ENCODE results near the gene SCAPER.

The SCAPER gene

DNA sequence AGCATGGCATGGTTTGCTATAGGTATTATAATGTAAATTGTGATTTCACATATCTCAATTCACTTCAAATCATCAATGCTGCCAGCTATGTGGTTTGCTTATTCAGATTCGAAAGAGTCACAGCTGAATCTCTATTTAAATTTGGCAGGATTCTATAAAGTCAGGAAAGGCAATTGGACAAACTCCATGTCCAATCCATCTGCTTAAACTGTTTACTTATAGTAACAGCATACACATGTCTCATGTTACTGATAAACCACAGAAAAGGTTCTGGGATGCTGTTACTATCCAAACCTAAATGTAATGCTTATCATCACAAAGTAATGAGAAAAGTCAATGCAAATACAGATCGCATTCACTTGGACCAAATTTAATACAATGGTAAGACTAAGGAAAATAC, 338.9 kb downstream of the SCAPER start:
- Histone ChIP-seq H3K4me1 (ENCODE audit: insufficient read depth, poor library complexity, severe bottlenecking) (no peaks in the 10 kb centered on the region), H3K36me3 (ENCODE audit: low read depth) (no peaks in the 10 kb centered on the region), H3K27me3 (ENCODE audit: insufficient read depth, poor library complexity, severe bottlenecking) (no peaks in the 10 kb centered on the region), H3K9me3 (ENCODE audit: severe bottlenecking) (peaks cover 3% of the 10 kb centered on the region), H3K4me3 (ENCODE audit: severe bottlenecking) (no peak overlapping the region), H3K27ac (ENCODE audit: poor library complexity, severe bottlenecking) (no peak overlapping the region)
- DNase-seq (ENCODE audit: low spot score) (no peak), ATAC-seq (ENCODE audit: low read depth) (no peak)
- no peak for TF ChIP-seq CTCF (IDR thresholded peaks at IDR 0.05; ENCODE audit: poor library complexity, severe bottlenecking)

DNA sequence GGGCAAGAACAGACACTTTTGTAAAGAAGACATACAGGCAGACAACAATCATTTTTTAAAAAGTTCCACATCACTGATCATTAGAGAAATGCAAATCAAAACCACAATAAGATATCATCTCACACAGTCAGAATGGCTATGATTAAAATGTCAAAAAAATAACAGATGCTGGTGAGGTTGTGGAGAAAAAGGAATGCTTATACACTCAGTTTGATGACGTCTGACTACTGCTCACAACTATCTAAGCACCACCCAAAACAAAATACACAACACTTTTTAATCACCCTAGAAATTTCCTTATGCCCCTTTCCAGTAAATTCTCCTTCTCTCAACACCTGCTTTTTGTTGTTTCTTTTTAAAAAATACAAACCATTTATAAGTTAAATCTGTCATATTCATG, 339.8 kb downstream of the SCAPER start:
- no peak for DNase-seq (ENCODE audit: low spot score)
- peaks cover 3% of the 10 kb centered on the region for H3K9me3 ChIP-seq (ENCODE audit: severe bottlenecking)
- no peaks in the 10 kb centered on the region for H3K36me3 ChIP-seq (ENCODE audit: low read depth)
- H3K4me3 ChIP-seq (ENCODE audit: severe bottlenecking) = no peak overlapping the region
- H3K27me3 ChIP-seq (ENCODE audit: insufficient read depth, poor library complexity, severe bottlenecking) = no peaks in the 10 kb centered on the region
- H3K27ac ChIP-seq (ENCODE audit: poor library complexity, severe bottlenecking) = no peak overlapping the region
- no peak for TF ChIP-seq CTCF (IDR thresholded peaks at IDR 0.05; ENCODE audit: poor library complexity, severe bottlenecking)
- H3K4me1 ChIP-seq (ENCODE audit: insufficient read depth, poor library complexity, severe bottlenecking) = no peaks in the 10 kb centered on the region
- no peak for ATAC-seq (ENCODE audit: low read depth)

GRCh38 chr15:76555247-76555646, 349.9 kb downstream of the SCAPER start:
- Histone ChIP-seq H3K9me3 (ENCODE audit: severe bottlenecking) (no peaks in the 10 kb centered on the region), H3K36me3 (ENCODE audit: low read depth) (no peaks in the 10 kb centered on the region), H3K27me3 (ENCODE audit: insufficient read depth, poor library complexity, severe bottlenecking) (no peaks in the 10 kb centered on the region), H3K27ac (ENCODE audit: poor library complexity, severe bottlenecking) (no peak overlapping the region), H3K4me1 (ENCODE audit: insufficient read depth, poor library complexity, severe bottlenecking) (no peaks in the 10 kb centered on the region), H3K4me3 (ENCODE audit: severe bottlenecking) (no peak overlapping the region)
- TF ChIP-seq CTCF (IDR thresholded peaks at IDR 0.05; ENCODE audit: poor library complexity, severe bottlenecking) = no peak
- ATAC-seq (ENCODE audit: low read depth) = no peak
- no peak for DNase-seq (ENCODE audit: low spot score)

GRCh38 chr15:76553564-76553963, 351.6 kb downstream of the SCAPER start:
- Histone ChIP-seq H3K4me1 (ENCODE audit: insufficient read depth, poor library complexity, severe bottlenecking) (no peaks in the 10 kb centered on the region), H3K4me3 (ENCODE audit: severe bottlenecking) (no peak overlapping the region), H3K36me3 (ENCODE audit: low read depth) (no peaks in the 10 kb centered on the region), H3K27ac (ENCODE audit: poor library complexity, severe bottlenecking) (no peak overlapping the region), H3K27me3 (ENCODE audit: insufficient read depth, poor library complexity, severe bottlenecking) (no peaks in the 10 kb centered on the region), H3K9me3 (ENCODE audit: severe bottlenecking) (no peaks in the 10 kb centered on the region)
- no peak for TF ChIP-seq CTCF (IDR thresholded peaks at IDR 0.05; ENCODE audit: poor library complexity, severe bottlenecking)
- ATAC-seq (ENCODE audit: low read depth) = no peak
- no peak for DNase-seq (ENCODE audit: low spot score)

DNA sequence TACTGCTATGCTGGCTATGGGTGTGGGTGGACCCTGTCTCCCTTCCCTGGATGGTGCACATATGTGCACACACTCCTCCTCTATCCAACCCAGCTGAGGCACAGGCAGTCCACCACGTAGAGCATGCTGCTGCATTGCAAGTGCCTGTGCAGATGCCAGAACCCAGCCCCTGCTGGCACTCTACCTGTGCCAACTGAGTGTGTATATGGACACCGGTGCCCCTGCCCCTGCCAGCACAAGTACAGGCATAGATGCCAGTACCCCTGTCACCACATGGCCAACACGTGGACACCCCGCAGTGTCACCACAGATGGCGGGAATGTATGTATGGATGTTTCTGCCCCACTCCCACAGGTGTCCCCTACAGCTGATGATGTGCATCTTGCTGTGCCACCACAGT, 352.0 kb downstream of the SCAPER start:
- TF ChIP-seq CTCF (IDR thresholded peaks at IDR 0.05; ENCODE audit: poor library complexity, severe bottlenecking) = no peak
- no peak overlapping the region for H3K27ac ChIP-seq (ENCODE audit: poor library complexity, severe bottlenecking)
- no peaks in the 10 kb centered on the region for H3K9me3 ChIP-seq (ENCODE audit: severe bottlenecking)
- no peaks in the 10 kb centered on the region for H3K27me3 ChIP-seq (ENCODE audit: insufficient read depth, poor library complexity, severe bottlenecking)
- ATAC-seq (ENCODE audit: low read depth) = no peak
- H3K36me3 ChIP-seq (ENCODE audit: low read depth) = no peaks in the 10 kb centered on the region
- DNase-seq (ENCODE audit: low spot score) = peak; percentile 62
- no peaks in the 10 kb centered on the region for H3K4me1 ChIP-seq (ENCODE audit: insufficient read depth, poor library complexity, severe bottlenecking)
- no peak overlapping the region for H3K4me3 ChIP-seq (ENCODE audit: severe bottlenecking)
